Esophagus muscularis mucosa (tissue), 3 donors: Measurements from ENCODE around the gene AGAP5.

ENCODE experiments used
- CTCF ChIP-seq, 3 experiments: fragments of 200-600 bp in 2 of 3; fragments of 450-650 bp in 1 of 3; sonication (generic) in 2 of 3; IDR thresholded peaks; one replicate each; pipeline ENCODE4 v1.5.1; 2017 to 2019; ENCODE audit warnings: antibody characterized with exemption in 3 of 3, mild to moderate bottlenecking in 2 of 3, moderate library complexity in 1 of 3
- POLR2A ChIP-seq: fragments of 450-650 bp; IDR thresholded peaks from one replicate; pipeline ENCODE4 v1.6.1; 2017; ENCODE audit warnings: antibody characterized with exemption, moderate library complexity, mild to moderate bottlenecking, low read depth
- POLR2AphosphoS5 ChIP-seq, 2 donors: sonication (generic); formaldehyde crosslinking; IDR thresholded peaks; one replicate each; pipeline ENCODE4 v1.6.1; 2017; ENCODE audit warnings: antibody characterized with exemption in 2 of 2

- peak in 1 of 3 experiments; percentile 12 for TF ChIP-seq CTCF (IDR thresholded peaks at IDR 0.05)
- no peak for TF ChIP-seq POLR2A
- peak; percentile 82 to 88 for TF ChIP-seq POLR2AphosphoS5 (IDR thresholded peaks at IDR 0.05)
Measured at GRCh38 chr10:73625884-73626752, 71.8 kb downstream of the AGAP5 start.
